Mesenchymal stem cell (in vitro differentiated cells and primary cell): Measurements from ENCODE around the gene CHST1.
A peak's percentile ranks its signal among the peaks of the same experiment; 100 is the strongest.

Experiments
- DNase-seq: peaks from one replicate; pipeline ENCODE4 v3.0.0-alpha.2; 2013
- H2AFZ ChIP-seq: one replicate; pipeline ENCODE4 v1.6.1; 2013; ENCODE audit warnings: low read depth, mild to moderate bottlenecking, control low read depth, inconsistent platforms, low read length, moderate library complexity
- H2AK5ac ChIP-seq: 2 replicates; pipeline ENCODE4 v1.6.1; 2013; ENCODE audit warnings: low read length, moderate library complexity, mild to moderate bottlenecking, inconsistent platforms; ENCODE audit not compliant: severe bottlenecking
- H2BK120ac ChIP-seq: one replicate; pipeline ENCODE4 v1.6.1; 2013; ENCODE audit warnings: low read depth, mild to moderate bottlenecking, inconsistent platforms, low read length, moderate library complexity
- H2BK12ac ChIP-seq, 2 experiments: one replicate each; pipeline ENCODE4 v1.6.1; 2013; ENCODE audit warnings: inconsistent platforms in 2 of 2, low read length in 2 of 2, mild to moderate bottlenecking in 2 of 2, moderate library complexity in 2 of 2, control low read depth in 1 of 2
- H2BK15ac ChIP-seq: one replicate; pipeline ENCODE4 v1.6.1; 2013; ENCODE audit warnings: mild to moderate bottlenecking, low read depth, inconsistent platforms; ENCODE audit not compliant: poor library complexity, severe bottlenecking
- H2BK5ac ChIP-seq: 2 replicates; pipeline ENCODE4 v1.6.1; 2013; ENCODE audit warnings: low read depth, mild to moderate bottlenecking, low read length, control low read depth, inconsistent platforms; ENCODE audit not compliant: poor library complexity, severe bottlenecking
- H3K14ac ChIP-seq, 2 experiments: one replicate each; pipeline ENCODE4 v1.6.1; 2013; ENCODE audit warnings: inconsistent platforms in 2 of 2, low read length in 2 of 2, control low read depth in 1 of 2, mild to moderate bottlenecking in 1 of 2, moderate library complexity in 1 of 2
- H3K18ac ChIP-seq, 2 experiments: one replicate each; pipeline ENCODE4 v1.6.1; 2013; ENCODE audit warnings: inconsistent platforms in 2 of 2, low read length in 2 of 2, control low read depth in 1 of 2, low read depth in 1 of 2, mild to moderate bottlenecking in 1 of 2
- H3K23ac ChIP-seq, 2 experiments: one replicate each; pipeline ENCODE4 v1.6.1; 2013; ENCODE audit warnings: inconsistent platforms in 2 of 2, low read length in 2 of 2, mild to moderate bottlenecking in 2 of 2, moderate library complexity in 2 of 2, control low read depth in 1 of 2
- H3K27ac ChIP-seq: 2 replicates; pipeline ENCODE4 v1.5.1; 2013; ENCODE audit warnings: mild to moderate bottlenecking, moderate library complexity, low read length, control low read depth, inconsistent platforms; ENCODE audit not compliant: poor library complexity, severe bottlenecking
- H3K27me3 ChIP-seq, 2 experiments: 2 replicates each; pipeline versions ENCODE4 v1.6.1 to v1.7.0; 2013; ENCODE audit warnings: low read length in 2 of 2, mild to moderate bottlenecking in 2 of 2, moderate library complexity in 2 of 2, control low read depth in 1 of 2, inconsistent platforms in 1 of 2; ENCODE audit not compliant: control insufficient read depth in 1 of 2, insufficient read depth in 1 of 2
- H3K36me3 ChIP-seq, 2 experiments: 2 replicates each; pipeline versions ENCODE4 v1.6.1 to v1.7.0; 2013; ENCODE audit warnings: low read length in 2 of 2, control low read depth in 1 of 2, inconsistent platforms in 1 of 2, low read depth in 1 of 2, mild to moderate bottlenecking in 1 of 2; ENCODE audit not compliant: insufficient read depth in 2 of 2, control insufficient read depth in 1 of 2
- H3K4ac ChIP-seq, 2 experiments: one replicate each; pipeline ENCODE4 v1.6.1; 2013; ENCODE audit warnings: inconsistent platforms in 2 of 2, low read length in 2 of 2, mild to moderate bottlenecking in 2 of 2, moderate library complexity in 2 of 2, control low read depth in 1 of 2, low read depth in 1 of 2
- H3K4me1 ChIP-seq: 2 replicates; pipeline ENCODE4 v1.6.1; 2013; ENCODE audit warnings: low read depth, low read length, control low read depth; ENCODE audit not compliant: control insufficient read depth, insufficient read depth
- H3K4me2 ChIP-seq: 2 replicates; pipeline ENCODE4 v1.6.1; 2013; ENCODE audit warnings: low read length, mild to moderate bottlenecking, inconsistent platforms; ENCODE audit not compliant: poor library complexity, severe bottlenecking
- H3K4me3 ChIP-seq, 2 experiments: 2 replicates each; pipeline versions ENCODE4 v1.5.1 to v1.7.0; 2013; ENCODE audit warnings: low read length in 2 of 2, mild to moderate bottlenecking in 2 of 2, control low read depth in 1 of 2, low read depth in 1 of 2; ENCODE audit not compliant: insufficient read depth in 1 of 2
- H3K79me1 ChIP-seq: replicated peaks from 2 replicates; pipeline ENCODE4 v1.6.1; 2013; ENCODE audit warnings: mild to moderate bottlenecking, control low read depth, low read length, inconsistent platforms; ENCODE audit not compliant: poor library complexity, severe bottlenecking
- H3K9ac ChIP-seq: 2 replicates; pipeline ENCODE4 v1.7.0; 2013; ENCODE audit warnings: mild to moderate bottlenecking, low read length, moderate library complexity
- H3K9me3 ChIP-seq: 2 replicates; pipeline ENCODE4 v1.7.0; 2013; ENCODE audit warnings: mild to moderate bottlenecking, low read length; ENCODE audit not compliant: control insufficient read depth
- H4K8ac ChIP-seq: one replicate; pipeline ENCODE4 v1.6.1; 2013; ENCODE audit warnings: inconsistent platforms, mild to moderate bottlenecking, low read length, moderate library complexity
- H4K91ac ChIP-seq: one replicate; pipeline ENCODE4 v1.6.1; 2013; ENCODE audit warnings: mild to moderate bottlenecking, low read length, inconsistent platforms
- WGBS: methylation state at CpG from one replicate; pipeline ENCODE4 v1.1.7; 2013; ENCODE audit warnings: mixed read lengths; 5-methylcytosine and 5-hydroxymethylcytosine counted together

Gene CHST1

DNA sequence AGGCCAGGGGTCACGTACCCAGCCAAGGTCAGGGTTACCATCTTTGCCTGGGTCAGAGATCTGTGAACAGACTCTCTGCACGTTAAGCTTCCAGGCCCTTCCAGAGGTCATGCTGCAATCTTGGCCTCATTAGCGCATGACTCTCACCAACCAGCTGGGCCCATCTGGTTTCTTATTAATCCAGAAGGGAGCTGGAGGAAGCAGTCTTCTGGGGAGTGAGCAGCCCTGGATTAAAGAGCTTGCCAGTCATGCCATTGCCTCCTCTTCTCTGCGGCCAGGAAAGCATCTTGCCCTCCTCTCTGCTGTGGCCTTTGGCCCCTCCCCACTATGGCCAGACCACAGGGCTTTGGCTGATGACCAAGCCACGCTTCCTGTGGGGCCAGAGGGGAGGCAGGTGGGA lies 57.4 kb downstream of the CHST1 start:
- no peak overlapping the region for H2BK120ac ChIP-seq
- no peak overlapping the region for H3K4me2 ChIP-seq
- H3K4ac ChIP-seq = no peak overlapping the region
- H2BK12ac ChIP-seq = no peak overlapping the region
- H2BK15ac ChIP-seq = no peak overlapping the region
- no peak overlapping the region for H3K14ac ChIP-seq
- peaks cover 7% of the 10 kb centered on the region for H3K9me3 ChIP-seq
- H3K4me3 ChIP-seq = no peak overlapping the region
- no peak overlapping the region for H2BK5ac ChIP-seq
- peaks cover 19% of the 10 kb centered on the region for H3K4me1 ChIP-seq
- no peaks in the 10 kb centered on the region for H3K36me3 ChIP-seq
- H3K27ac ChIP-seq = no peak overlapping the region
- H4K8ac ChIP-seq = no peak overlapping the region
- no peak overlapping the region for H2AFZ ChIP-seq
- H3K23ac ChIP-seq = no peak overlapping the region
- no peak overlapping the region for H4K91ac ChIP-seq
- H3K18ac ChIP-seq = no peak overlapping the region
- no peak overlapping the region for H3K9ac ChIP-seq
- H3K27me3 ChIP-seq = peaks cover 40 to 88% of the 10 kb centered on the region in 2 experiments
- 60% methylated on average over 5 of the region's 5 CpGs for WGBS
- H3K79me1 ChIP-seq = no peaks in the 10 kb centered on the region
- DNase-seq = peak; percentile 40
- no peak overlapping the region for H2AK5ac ChIP-seq

DNA sequence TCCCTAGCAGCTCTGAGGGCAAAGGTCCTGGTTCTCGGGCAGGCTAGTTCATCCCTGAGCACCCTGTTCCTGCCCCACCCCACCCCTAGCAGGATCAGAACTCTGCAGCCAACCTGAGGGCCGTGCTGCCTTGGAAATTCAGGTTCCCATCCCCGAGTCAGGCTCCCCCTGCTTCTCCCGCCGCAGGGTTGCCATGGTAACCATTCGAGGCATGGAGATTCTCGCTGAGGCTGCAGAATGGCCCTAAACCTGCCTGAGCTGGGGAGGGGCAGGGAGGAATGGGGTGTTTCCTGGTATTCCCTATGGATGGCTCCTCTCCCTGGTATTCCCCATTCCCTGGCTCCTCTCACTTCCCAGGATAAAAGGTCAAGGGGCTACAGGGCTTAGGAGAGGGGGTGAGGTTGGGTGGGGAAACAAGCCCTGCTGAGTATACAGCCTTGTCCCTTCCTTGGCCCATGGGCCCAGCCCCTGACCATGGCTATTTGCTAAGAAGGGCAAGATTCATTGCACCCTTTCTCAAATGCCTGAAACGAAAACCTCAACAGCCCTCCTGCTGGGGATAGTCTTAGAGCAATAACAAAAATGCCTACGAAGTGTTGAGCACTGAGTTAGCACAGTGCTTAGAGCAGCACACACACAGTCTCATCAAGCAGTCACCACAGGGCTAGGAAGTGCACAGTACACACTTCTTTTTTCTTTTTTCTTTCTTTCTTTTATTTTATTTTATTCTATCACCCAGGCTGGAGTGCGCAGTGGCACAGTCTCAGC lies 58.7 kb downstream of the CHST1 start:
- Histone ChIP-seq H3K27ac (no peak overlapping the region), H3K9me3 (peaks cover 7% of the 10 kb centered on the region), H3K4me3 (no peak overlapping the region), H3K4me2 (no peak overlapping the region), H3K9ac (no peak overlapping the region), H4K91ac (no peak overlapping the region), H3K23ac (no peak overlapping the region), H3K36me3 (no peaks in the 10 kb centered on the region), H4K8ac (no peak overlapping the region), H2BK15ac (no peak overlapping the region), H2BK12ac (no peak overlapping the region), H2BK5ac (no peak overlapping the region), H3K4ac (no peak overlapping the region), H3K4me1 (peaks cover 19% of the 10 kb centered on the region), H3K18ac (no peak overlapping the region), H2BK120ac (no peak overlapping the region), H3K14ac (no peak overlapping the region), H3K27me3 (peaks cover 34 to 86% of the 10 kb centered on the region in 2 experiments), H2AK5ac (no peak overlapping the region), H3K79me1 (no peaks in the 10 kb centered on the region), H2AFZ (no peak overlapping the region)
- WGBS = 25% methylated on average over 8 of the region's 10 CpGs
- no peak for DNase-seq

DNA sequence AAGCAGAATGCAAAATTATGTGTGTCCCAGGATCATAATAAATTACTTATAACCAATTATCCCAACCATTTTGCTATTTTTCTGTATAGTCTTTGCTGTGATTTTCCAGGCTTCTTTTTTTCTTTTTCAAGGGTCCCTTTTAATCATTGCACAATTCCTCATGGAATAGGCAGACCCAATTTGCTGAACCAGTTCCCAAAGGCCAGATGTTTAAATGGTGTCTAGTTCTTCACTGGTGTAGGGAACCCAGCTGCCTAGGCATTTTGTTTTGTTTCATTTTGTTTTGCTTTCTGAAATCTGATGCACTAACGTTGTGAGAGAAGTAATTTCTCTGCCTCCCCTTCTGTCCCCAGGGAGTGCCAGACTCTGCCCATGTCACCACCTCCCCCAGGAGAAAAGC lies 60.4 kb downstream of the CHST1 start:
- no peak overlapping the region for H3K23ac ChIP-seq
- H2AK5ac ChIP-seq = no peak overlapping the region
- no peak overlapping the region for H2BK5ac ChIP-seq
- H3K14ac ChIP-seq = no peak overlapping the region
- no peak for DNase-seq
- peaks cover 40 to 80% of the 10 kb centered on the region in 2 experiments for H3K27me3 ChIP-seq
- H2BK120ac ChIP-seq = no peak overlapping the region
- H4K91ac ChIP-seq = no peak overlapping the region
- H3K9ac ChIP-seq = no peak overlapping the region
- peaks cover 5% of the 10 kb centered on the region for H3K9me3 ChIP-seq
- no peaks in the 10 kb centered on the region for H3K79me1 ChIP-seq
- no peak overlapping the region for H3K18ac ChIP-seq
- no peaks in the 10 kb centered on the region for H3K36me3 ChIP-seq
- no peak overlapping the region for H3K4me2 ChIP-seq
- no peak overlapping the region for H3K4me3 ChIP-seq
- peaks cover 19% of the 10 kb centered on the region for H3K4me1 ChIP-seq
- H3K27ac ChIP-seq = no peak overlapping the region
- no peak overlapping the region for H2BK12ac ChIP-seq
- WGBS = no CpG with 5 or more reads among the region's 1 CpG
- H4K8ac ChIP-seq = no peak overlapping the region
- H2BK15ac ChIP-seq = no peak overlapping the region
- H3K4ac ChIP-seq = no peak overlapping the region
- H2AFZ ChIP-seq = no peak overlapping the region

DNA sequence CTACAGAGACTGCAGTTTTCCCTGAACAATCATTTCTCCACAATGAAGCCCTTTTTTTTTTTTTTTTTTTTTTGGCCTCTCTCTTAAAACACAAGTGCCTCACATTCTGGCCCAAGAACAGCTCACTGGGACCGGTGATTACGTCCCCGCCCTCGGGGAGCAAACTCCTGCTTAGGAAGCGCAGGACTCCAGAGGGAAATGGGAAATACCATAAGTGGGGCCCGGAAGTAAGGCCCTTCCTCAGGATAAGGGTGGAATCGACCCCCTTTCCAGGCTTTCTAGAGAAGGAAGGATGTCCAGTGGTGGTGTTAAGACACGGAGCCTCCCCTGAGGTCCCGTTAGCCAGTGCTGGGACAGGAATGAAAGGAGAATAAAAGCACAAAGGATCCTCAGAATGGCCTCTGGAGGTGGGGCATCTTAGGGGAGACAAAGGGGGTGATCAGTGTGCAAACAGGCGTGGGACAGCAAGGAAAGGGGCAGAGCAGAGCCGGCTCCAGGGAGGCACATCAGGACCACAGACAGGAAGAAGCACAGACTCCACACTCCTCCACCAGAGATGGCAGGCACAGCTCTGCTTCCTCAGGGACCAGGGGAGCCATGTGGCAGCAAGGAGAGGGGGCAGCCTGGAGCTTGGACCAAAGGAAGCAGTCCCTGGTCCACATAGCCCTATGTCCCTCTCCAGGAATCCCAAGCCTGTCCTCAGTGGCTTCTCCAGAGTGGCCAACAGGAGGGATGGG lies 61.3 kb downstream of the CHST1 start:
- no peak overlapping the region for H4K91ac ChIP-seq
- WGBS = 69% methylated on average over 11 of the region's 11 CpGs

More for the DNA sequence above, 61.3 kb downstream of the CHST1 start:
- H2BK5ac ChIP-seq = no peak overlapping the region
- no peaks in the 10 kb centered on the region for H3K36me3 ChIP-seq
- no peak overlapping the region for H3K9ac ChIP-seq
- no peak overlapping the region for H3K4me2 ChIP-seq
- no peak overlapping the region for H2BK12ac ChIP-seq
- H3K9me3 ChIP-seq = no peaks in the 10 kb centered on the region
- no peak overlapping the region for H3K23ac ChIP-seq
- H2BK120ac ChIP-seq = no peak overlapping the region
- peak overlapping the region in 1 of 2 experiments; percentile 18 for H3K14ac ChIP-seq
- H3K27me3 ChIP-seq = peaks cover 41 to 79% of the 10 kb centered on the region in 2 experiments
- H2AFZ ChIP-seq = no peak overlapping the region
- H3K18ac ChIP-seq = no peak overlapping the region
- no peak for DNase-seq
- no peak overlapping the region for H4K8ac ChIP-seq
- no peak overlapping the region for H2BK15ac ChIP-seq
- H3K27ac ChIP-seq = no peak overlapping the region
- no peaks in the 10 kb centered on the region for H3K79me1 ChIP-seq
- no peak overlapping the region for H3K4ac ChIP-seq
- H3K4me1 ChIP-seq = peaks cover 19% of the 10 kb centered on the region
- H2AK5ac ChIP-seq = no peak overlapping the region
- no peak overlapping the region for H3K4me3 ChIP-seq
